Sigmoid colon (tissue), 7 donors: ENCODE data around the gene FNIP2. TPM values are rescaled to one million over a fixed set of nuclear protein-coding genes. Genes with fewer than 3 reads are reported as not detected.
"Not testable (repeated sequence)": the region's sequence is repeated elsewhere in the genome, so short reads cannot be mapped to it uniquely, and the experiment has no call there.

Source experiments
- DNase-seq: peaks from one replicate; pipeline ENCODE4 v3.0.0-alpha.2; 2019
- H3K27ac ChIP-seq, 4 donors: fragments of 200-600 bp; sonication (generic); one replicate each; pipeline ENCODE4 v1.5.1; 2016 to 2019; ENCODE audit warnings: mild to moderate bottlenecking in 1 of 4
- H3K27me3 ChIP-seq, 3 donors: fragments of 200-600 bp; sonication (generic); one replicate each; pipeline ENCODE4 v1.5.1; 2019; ENCODE audit warnings: mild to moderate bottlenecking in 1 of 3
- H3K36me3 ChIP-seq, 4 donors: fragments of 200-600 bp; sonication (generic); one replicate each; pipeline ENCODE4 v1.5.1; 2016 to 2019
- H3K4me1 ChIP-seq, 4 donors: fragments of 200-600 bp; sonication (generic); one replicate each; pipeline ENCODE4 v1.5.1; 2017 to 2019
- H3K4me3 ChIP-seq, 4 donors: fragments of 200-600 bp; sonication (generic); one replicate each; pipeline ENCODE4 v1.5.1; 2017 to 2019; ENCODE audit warnings: mild to moderate bottlenecking in 2 of 4, moderate library complexity in 1 of 4
- H3K9me3 ChIP-seq, 4 donors: fragments of 200-600 bp in 3 of 4; sonication (generic) in 3 of 4; one replicate each; pipeline versions ENCODE4 v1.5.1 to v1.6.1; 2013 to 2019
- CTCF ChIP-seq, 4 experiments: fragments of 450-650 bp in 3 of 4; fragments of 200-600 bp in 1 of 4; IDR thresholded peaks; one replicate each; pipeline ENCODE4 v1.5.1; 2016 to 2019; ENCODE audit warnings: antibody characterized with exemption in 4 of 4, mild to moderate bottlenecking in 3 of 4, moderate library complexity in 2 of 4
- EP300 ChIP-seq, 4 donors: sonication (generic); formaldehyde crosslinking; IDR thresholded peaks; one replicate each; pipeline ENCODE4 v1.6.1; 2017; ENCODE audit warnings: antibody characterized with exemption in 4 of 4
- POLR2A ChIP-seq, 2 donors: fragments of 450-650 bp; IDR thresholded peaks; one replicate each; pipeline ENCODE4 v1.6.1; 2016; ENCODE audit warnings: antibody characterized with exemption in 2 of 2, mild to moderate bottlenecking in 2 of 2, moderate library complexity in 2 of 2
- POLR2AphosphoS5 ChIP-seq, 4 donors: sonication (generic); formaldehyde crosslinking; IDR thresholded peaks; one replicate each; pipeline ENCODE4 v1.6.1; 2017; ENCODE audit warnings: antibody characterized with exemption in 4 of 4
- WGBS, 2 donors: extraction: QIAGEN DNeasy Blood & Tissue Kit; methylation state at CpG; one replicate each; pipeline ENCODE4 v1.1.7; 2013; 5-methylcytosine and 5-hydroxymethylcytosine counted together
- intact Hi-C: fragments of 100-400 bp; cut with DNase I; formaldehyde crosslinking; loops from one replicate; pipeline ENCODE4 v1.15.1; 2023
- polyA plus RNA-seq, 3 donors: library from polyadenylated mRNA; stranded (reverse); fragments of 200-250 nt; gene quantifications; one replicate each; pipeline ENCODE4 v1.2.3, GENCODE V29; 2013
- total RNA-seq, 4 donors: library from RNA; depleted of rRNA; stranded (reverse); fragments of >200 nt; gene quantifications; one replicate each; pipeline ENCODE4 v1.1.0, GENCODE V29; 2016
- donor health status: healthy with polysubstance abuse.
- donor health status: Bipolar disorder and iron deficiency.
- donor health status: healthy.

FNIP2 gene
- total and polyA plus RNA-seq, 7 donors = 14.4 to 38.9 (median 35.2) TPM

- DNase-seq = no peak
- intact Hi-C loops = no loop called here
- TF ChIP-seq EP300 (IDR thresholded peaks at IDR 0.05) (no peak), CTCF (IDR thresholded peaks at IDR 0.05) (no peak), POLR2A (IDR thresholded peaks at IDR 0.05) (no peak), POLR2AphosphoS5 (IDR thresholded peaks at IDR 0.05) (no peak)
- Histone ChIP-seq H3K4me3 (no peak overlapping the region), H3K9me3 (no peaks in the 10 kb centered on the region), H3K27ac (peak overlapping the region in 2 of 4 donors; percentile 2 to 46), H3K27me3 (no peaks in the 10 kb centered on the region), H3K4me1 (peaks cover 0 to 58% (median 52%) of the 10 kb centered on the region in 4 donors), H3K36me3 (peaks cover 0 to 8% (median 0%) of the 10 kb centered on the region in 4 donors)
- WGBS, 2 donors = 36 to 70% methylated on average over 4 of the region's 4 CpGs
Observed at GRCh38 chr4:158825433-158826036, 56.7 kb downstream of the FNIP2 start.

GRCh38 chr4:158826057-158826456 lies 57.2 kb downstream of the FNIP2 start:
- intact Hi-C loops = no loop called here
- TF ChIP-seq POLR2AphosphoS5 (IDR thresholded peaks at IDR 0.05) (no peak), CTCF (IDR thresholded peaks at IDR 0.05) (no peak), POLR2A (IDR thresholded peaks at IDR 0.05) (no peak), EP300 (IDR thresholded peaks at IDR 0.05) (no peak)
- no peak for DNase-seq
- Histone ChIP-seq H3K4me3 (no peak overlapping the region), H3K4me1 (peaks cover 0 to 53% (median 46%) of the 10 kb centered on the region in 4 donors), H3K36me3 (peaks cover 0 to 8% (median 0%) of the 10 kb centered on the region in 4 donors), H3K27me3 (no peaks in the 10 kb centered on the region), H3K9me3 (no peaks in the 10 kb centered on the region), H3K27ac (peak overlapping the region in 2 of 4 donors; percentile 2 to 46)

GRCh38 chr4:158826882-158827281 lies 58.1 kb downstream of the FNIP2 start:
- Histone ChIP-seq H3K4me3 (no peak overlapping the region), H3K4me1 (peaks cover 0 to 46% (median 38%) of the 10 kb centered on the region in 4 donors), H3K36me3 (peaks cover 0 to 12% (median 0%) of the 10 kb centered on the region in 4 donors), H3K27me3 (no peaks in the 10 kb centered on the region), H3K27ac (no peak overlapping the region), H3K9me3 (no peaks in the 10 kb centered on the region)
- DNase-seq = no peak
- no peak for TF ChIP-seq POLR2AphosphoS5 (IDR thresholded peaks at IDR 0.05)
- TF ChIP-seq EP300 (IDR thresholded peaks at IDR 0.05) = no peak
- TF ChIP-seq POLR2A (IDR thresholded peaks at IDR 0.05) = no peak
- no peak for TF ChIP-seq CTCF (IDR thresholded peaks at IDR 0.05)
- intact Hi-C loops = no loop called here
- WGBS, 2 donors = 8 to 30% methylated on average over 1 of the region's 1 CpG

GRCh38 chr4:158827543-158827981 lies 58.7 kb downstream of the FNIP2 start:
- Histone ChIP-seq H3K36me3 (peaks cover 0 to 19% (median 0%) of the 10 kb centered on the region in 4 donors), H3K4me3 (no peak overlapping the region), H3K27me3 (no peaks in the 10 kb centered on the region), H3K4me1 (peaks cover 0 to 46% (median 38%) of the 10 kb centered on the region in 4 donors), H3K9me3 (no peaks in the 10 kb centered on the region), H3K27ac (no peak overlapping the region)
- no peak for DNase-seq
- 21 to 65% methylated on average over 5 of the region's 5 CpGs for WGBS, 2 donors
- TF ChIP-seq POLR2A (IDR thresholded peaks at IDR 0.05) (no peak), EP300 (IDR thresholded peaks at IDR 0.05) (no peak), POLR2AphosphoS5 (IDR thresholded peaks at IDR 0.05) (no peak), CTCF (IDR thresholded peaks at IDR 0.05) (no peak)
- intact Hi-C loops = no loop called here

GRCh38 chr4:158828151-158828550 lies 59.3 kb downstream of the FNIP2 start:
- Histone ChIP-seq H3K4me1 (peaks cover 0 to 43% (median 38%) of the 10 kb centered on the region in 4 donors), H3K36me3 (peaks cover 0 to 25% (median 0%) of the 10 kb centered on the region in 4 donors)
- H3K27me3 ChIP-seq, H3K4me3 ChIP-seq, DNase-seq, H3K27ac ChIP-seq, intact Hi-C loops, H3K9me3 ChIP-seq: not testable (repeated sequence)
- WGBS, 2 donors = 38 to 76% methylated on average over 8 of the region's 8 CpGs
